Testis (tissue), 2 donors: ENCODE results near the gene SLC22A23.

Experiments
- CTCF ChIP-seq, 3 experiments: fragments of 450-650 bp in 2 of 3; fragments of 200-600 bp in 1 of 3; sonication (generic) in 1 of 3; IDR thresholded peaks; one replicate each; pipeline ENCODE4 v1.5.1; 2016 to 2019; ENCODE audit warnings: antibody characterized with exemption in 3 of 3, mild to moderate bottlenecking in 2 of 3, moderate library complexity in 1 of 3
- POLR2A ChIP-seq: fragments of 450-650 bp; IDR thresholded peaks from one replicate; pipeline ENCODE4 v1.6.1; 2017; ENCODE audit warnings: antibody characterized with exemption, mild to moderate bottlenecking, moderate library complexity

GRCh38 chr6:3259491-3259958 lies 197.3 kb downstream of the SLC22A23 start:
- TF ChIP-seq CTCF (IDR thresholded peaks at IDR 0.05) (no peak), POLR2A (no peak)
